ENCODE data around the gene MOSMO. TPM values are rescaled to one million over a fixed set of nuclear protein-coding genes. Genes with fewer than 3 reads are reported as not detected.

The MOSMO gene
- total and polyA plus RNA-seq, 2 of the 4 experiments (the other 2 are of a cell fraction) = 10.5 to 16.0 TPM

- in situ Hi-C loops (cut with MboI; ENCODE audit: low sequenced_read_pairs) (no loop called here), dilution Hi-C loops (cut with HindIII; ENCODE audit: low sequenced_read_pairs, unreplicated experiment) (no loop called here), intact Hi-C loops (cut with micrococcal nuclease) (no loop called here)
- Histone ChIP-seq H2AK5ac (ENCODE audit: low read depth, low read length) (no peak overlapping the region), H3K9me1 (ENCODE audit: insufficient read depth, low read length) (peaks cover 5% of the 10 kb centered on the region; the same call in 1 of the 2 replicates), H3K9me3 (ENCODE audit: control insufficient read depth, insufficient read depth, low read length) (no peaks in the 10 kb centered on the region), H3K4me3 (ENCODE audit: insufficient read depth, low read depth, low read length) (no peak overlapping the region), H4K8ac (ENCODE audit: low read depth in 2 of 2, low read length in 2 of 2) (no peak overlapping the region), H2AFZ (replicated peaks; ENCODE audit: low read length, poor library complexity) (no peak overlapping the region), H3K27ac (ENCODE audit: insufficient read depth, low read length) (no peak overlapping the region), H3K56ac (ENCODE audit: extremely low read depth, insufficient read depth, low read length) (no peak overlapping the region), H3K36me3 (ENCODE audit: control insufficient read depth, insufficient read depth, low read length) (no peaks in the 10 kb centered on the region), H4K20me1 (ENCODE audit: insufficient read depth, low read length) (no peaks in the 10 kb centered on the region), H3K14ac (replicated peaks; ENCODE audit: low read depth, low read length) (no peak overlapping the region), H2BK120ac (ENCODE audit: low read depth, low read length) (no peak overlapping the region), H3K27me3 (ENCODE audit: control insufficient read depth, insufficient read depth, low read length) (peaks cover 3% of the 10 kb centered on the region; the same call in 1 of the 2 replicates), H4K91ac (ENCODE audit: insufficient read depth, low read depth, low read length) (no peak overlapping the region), H3K4me1 (ENCODE audit: control insufficient read depth, insufficient read depth, low read length) (no peaks in the 10 kb centered on the region), H2AK9ac (replicated peaks; ENCODE audit: low read depth, low read length, poor library complexity) (no peak overlapping the region), H3K79me1 (ENCODE audit: low read depth in 1 of 2, low read length in 2 of 2) (no peaks in the 10 kb centered on the region), H3K4me2 (ENCODE audit: low read depth, low read length) (no peak overlapping the region), H2BK5ac (ENCODE audit: low read depth, low read length, poor library complexity, severe bottlenecking) (no peak overlapping the region), H2BK15ac (ENCODE audit: low read depth, low read length) (no peak overlapping the region), H3K18ac (ENCODE audit: low read depth, low read length) (no peak overlapping the region), H2BK20ac (ENCODE audit: low read depth, low read length) (no peak overlapping the region), H3K4ac (ENCODE audit: low read depth, low read length) (no peak overlapping the region), H3K9ac (ENCODE audit: low read depth, low read length) (no peak overlapping the region), H4K5ac (ENCODE audit: low read depth, low read length) (no peak overlapping the region), H3K23ac (ENCODE audit: low read depth, low read length) (no peak overlapping the region)
- no peak for TF ChIP-seq USF2 (IDR thresholded peaks at IDR 0.05; ENCODE audit: low read depth, low read length)
- no peak for TF ChIP-seq RCOR1 (IDR thresholded peaks at IDR 0.05; ENCODE audit: insufficient replicate concordance, low read length)
- no peak for TF ChIP-seq CTCF (conservative IDR thresholded peaks at IDR 0.05; ENCODE audit: low read depth, low read length)
- no peak for TF ChIP-seq MAFK (IDR thresholded peaks at IDR 0.05; ENCODE audit: low read depth, low read length)
- no peak for TF ChIP-seq BHLHE40 (IDR thresholded peaks at IDR 0.05; ENCODE audit: low read depth, low read length)
- no TSS peak for BruUV-seq (replicated peaks)
- ChIA-PET POLR2A (ENCODE audit: unreplicated experiment) (no interaction called here), CTCF (interaction anchor here (0.6 kb wide), 1 partner anchor 522 kb away, joined by 3 read pairs; no protein-coding TSS in a partner anchor)
- ATAC-seq (ENCODE audit: low read depth) = no peak
- DNase-seq = no peak
Measured at GRCh38 chr16:22122239-22122638, 114.3 kb downstream of the MOSMO start.
